A549 (cell line): ENCODE measurements around the gene RNPEP. TPM values are rescaled to one million over a fixed set of nuclear protein-coding genes. Genes with fewer than 3 reads are reported as not detected.

Experiments used
- ATAC-seq, 2 experiments: fragments of 200-7000 bp in 1 of 2; fragments of >200 bp in 1 of 2; cut with Nextera tagmentation in 1 of 2; cut with Tn5 transposase in 1 of 2; 3 replicates each; pipeline versions ENCODE4 v1.8.0 to v1.9.1; 2018 to 2020; ENCODE audit warnings: mild to moderate bottlenecking in 1 of 2, moderate library complexity in 1 of 2
- CTCF ChIA-PET: fragments of 300-600 bp; sonication (Branson Sonifier 250); formaldehyde crosslinking; extraction: SDS; loops from one replicate; lab custom pipeline; 2021; ENCODE audit warnings: antibody characterized with exemption, inconsistent platforms; lab: Yijun Ruan, JAX
- POLR2A ChIA-PET: fragments of 350-600 bp; formaldehyde crosslinking; extraction: SDS; loops from one replicate; lab custom pipeline; 2021; ENCODE audit warnings: antibody characterized with exemption, inconsistent platforms; lab: Yijun Ruan, JAX
- DNase-seq, 2 experiments: peaks; one replicate each; pipeline versions ENCODE4 v3.0.0 to v3.0.0-alpha.2; 2011 to 2016; ENCODE audit warnings: low read depth in 1 of 2, low spot score in 1 of 2
- FAIRE-seq: peaks from 2 replicates; lab custom pipeline; 2011; peaks lifted over from hg19 to GRCh38; lab: Jason Lieb, UNC
- H3K27ac ChIP-seq, 2 experiments: fragments of >200 bp; sonication (Bioruptor Twin); formaldehyde crosslinking; 3 replicates each; pipeline ENCODE4 v1.5.1; 2016 to 2017
- H3K4me1 ChIP-seq: fragments of >200 bp; sonication (Bioruptor Twin); formaldehyde crosslinking; 3 replicates; pipeline ENCODE4 v1.6.1; 2016
- H3K4me2 ChIP-seq: fragments of >200 bp; sonication (Bioruptor Twin); formaldehyde crosslinking; 3 replicates; pipeline ENCODE4 v1.6.1; 2016
- H3K4me3 ChIP-seq: fragments of >200 bp; sonication (Bioruptor Twin); formaldehyde crosslinking; 3 replicates; pipeline ENCODE4 v1.5.1; 2016
- H3K9me3 ChIP-seq: fragments of >200 bp; sonication (Bioruptor Twin); formaldehyde crosslinking; 3 replicates; pipeline ENCODE4 v1.6.1; 2016
- BCL3 ChIP-seq: fragments of >200 bp; sonication (Bioruptor Twin); formaldehyde crosslinking; IDR thresholded peaks from 3 replicates; pipeline ENCODE4 v1.6.1; 2016
- BHLHE40 ChIP-seq: IDR thresholded peaks from 2 replicates; pipeline ENCODE4 v1.6.1; 2012; ENCODE audit warnings: low read depth, low read length, inconsistent platforms
- CEBPB ChIP-seq, 2 experiments: fragments of >200 bp in 1 of 2; sonication (Bioruptor Twin) in 1 of 2; formaldehyde crosslinking in 1 of 2; IDR thresholded peaks; 2 replicates each; pipeline ENCODE4 v1.6.1; 2012 to 2016
- CHD4 ChIP-seq: fragments of 200-600 bp; sonication (generic); IDR thresholded peaks from 2 replicates; pipeline ENCODE4 v1.6.1; 2016; ENCODE audit warnings: antibody characterized with exemption, mild to moderate bottlenecking, borderline replicate concordance
- CTCF ChIP-seq: fragments of >200 bp; sonication (Bioruptor Twin); formaldehyde crosslinking; IDR thresholded peaks from 3 replicates; pipeline ENCODE4 v1.5.1; 2016
- E2F6 ChIP-seq: IDR thresholded peaks from 2 replicates; pipeline ENCODE4 v1.6.1; 2012; ENCODE audit warnings: low read depth, borderline replicate concordance
- FOSB ChIP-seq: fragments of 250-450 bp; sonication (Bioruptor Pico); IDR thresholded peaks from 2 replicates; pipeline ENCODE4 v1.5.0; 2020; ENCODE audit warnings: mild to moderate bottlenecking, moderate library complexity
- GATA3 ChIP-seq: IDR thresholded peaks from 2 replicates; pipeline ENCODE4 v1.6.1; 2012; ENCODE audit warnings: borderline replicate concordance
- HMGXB4 ChIP-seq: fragments of 250-450 bp; sonication (Bioruptor Pico); IDR thresholded peaks from 2 replicates; pipeline ENCODE4 v1.5.0; 2021; ENCODE audit warnings: mild to moderate bottlenecking, moderate library complexity, borderline replicate concordance
- HOXA7 ChIP-seq: fragments of 250-450 bp; sonication (Bioruptor Pico); IDR thresholded peaks from 2 replicates; pipeline ENCODE4 v1.5.0; 2020; ENCODE audit warnings: mild to moderate bottlenecking, moderate library complexity
- HOXB5 ChIP-seq: fragments of 250-450 bp; sonication (Bioruptor Pico); IDR thresholded peaks from 2 replicates; pipeline ENCODE4 v1.5.0; 2020; ENCODE audit warnings: mild to moderate bottlenecking, moderate library complexity
- JUN ChIP-seq, 2 experiments: fragments of >200 bp; sonication (Bioruptor Twin); formaldehyde crosslinking; IDR thresholded peaks; 2 replicates in 1 of 2; 3 replicates in 1 of 2; pipeline ENCODE4 v1.6.1; 2016 to 2017
- JUNB ChIP-seq: fragments of >200 bp; sonication (Bioruptor Twin); formaldehyde crosslinking; IDR thresholded peaks from 2 replicates; pipeline ENCODE4 v1.6.1; 2016
- KDM5A ChIP-seq: fragments of 200-600 bp; sonication (generic); IDR thresholded peaks from 2 replicates; pipeline ENCODE4 v1.6.1; 2016; ENCODE audit warnings: antibody characterized with exemption, mild to moderate bottlenecking
- MAFK ChIP-seq: fragments of 450-650 bp; IDR thresholded peaks from 2 replicates; pipeline ENCODE4 v1.6.1; 2014; ENCODE audit not compliant: partially characterized antibody
- MAX ChIP-seq: IDR thresholded peaks from 2 replicates; pipeline ENCODE4 v1.6.1; 2012
- MYC ChIP-seq: IDR thresholded peaks from 2 replicates; pipeline ENCODE4 v1.6.1; 2012; ENCODE audit warnings: mild to moderate bottlenecking, inconsistent platforms, low read length, improper control_type of control experiment, borderline replicate concordance
- NR3C1 ChIP-seq: fragments of >200 bp; sonication (Bioruptor Twin); formaldehyde crosslinking; IDR thresholded peaks from 3 replicates; pipeline ENCODE4 v1.6.1; 2017
- PBX3 ChIP-seq: IDR thresholded peaks from 2 replicates; pipeline ENCODE4 v1.6.1; 2012
- PHF8 ChIP-seq: fragments of 200-600 bp; sonication (generic); IDR thresholded peaks from 2 replicates; pipeline ENCODE4 v1.6.1; 2016; ENCODE audit warnings: low read depth, mild to moderate bottlenecking, antibody characterized with exemption, moderate library complexity, borderline replicate concordance
- POLR2AphosphoS2 ChIP-seq: conservative IDR thresholded peaks from 2 replicates; pipeline ENCODE4 v1.6.1; 2012; ENCODE audit warnings: low read length, improper control_type of control experiment, inconsistent platforms
- REST ChIP-seq: fragments of 200-600 bp; sonication (generic); IDR thresholded peaks from 2 replicates; pipeline ENCODE4 v1.6.1; 2016; ENCODE audit warnings: antibody characterized with exemption, mild to moderate bottlenecking, moderate library complexity
- TFCP2L1 ChIP-seq: fragments of 250-450 bp; sonication (Bioruptor Pico); IDR thresholded peaks from 2 replicates; pipeline ENCODE4 v1.5.0; 2021; ENCODE audit warnings: mild to moderate bottlenecking
- ZSCAN20 ChIP-seq: fragments of 250-450 bp; sonication (Bioruptor Pico); IDR thresholded peaks from 2 replicates; pipeline ENCODE4 v1.8.0; 2022; ENCODE audit warnings: mild to moderate bottlenecking, moderate library complexity
- WGBS: methylation state at CpG from one replicate; pipeline ENCODE4 v1.1.6; 2017; ENCODE audit errors: missing lambda C conversion rate; 5-methylcytosine and 5-hydroxymethylcytosine counted together
- polyA plus RNA-seq, 4 experiments: library from polyadenylated mRNA; depleted of rRNA in 3 of 4; stranded (reverse); fragments of >200 nt; fragmentation: RNase III in 1 of 4; extraction: RNeasy Plus Mini Kit Qiagen cat#74134 plus additional on column Dnase treatment in 1 of 4; gene quantifications; 2 replicates in 3 of 4; 3 replicates in 1 of 4; pipeline ENCODE4 v1.2.3, GENCODE V29; 2011 to 2017

Gene RNPEP
- polyA plus RNA-seq, 2 of the 4 experiments (the other 2 are of a cell fraction) = 71.1 to 87.6 TPM

GRCh38 chr1:201954263-201955008 is 28.0 kb upstream of the RNPEP start (continued):
- TF ChIP-seq MAX (no peak), BHLHE40 (no peak)

GRCh38 chr1:201955009-201955728 is 27.3 kb upstream of the RNPEP start, which contains the start of gene TIMM17A:
Gene TIMM17A (plus strand): TSS chr1:201955503. CDS start chr1:201955527, 24 bp downstream.
- ATAC-seq = peak; percentile 100
- peak within 1 kb of the TSS; percentile 88 for H3K4me2 ChIP-seq
- under 1% methylated on average over 43 of the region's 43 CpGs for WGBS
- no peaks in the 10 kb centered on the region for H3K9me3 ChIP-seq
- FAIRE-seq = peak; percentile 95
- H3K4me1 ChIP-seq = peaks cover 12% of the 10 kb centered on the region; the same call in 2 of the 3 replicates
- peak within 1 kb of the TSS; percentile 96 for H3K4me3 ChIP-seq
- peak within 1 kb of the TSS; percentile 91 to 93 for H3K27ac ChIP-seq
- POLR2A ChIA-PET = interaction anchor here (0.6 to 1.8 kb wide), 11 partner anchors 8 to 85 kb away, joined by 3 to 16 read pairs (median 6); partner anchors contain the start of genes LMOD1 and RNPEP
- DNase-seq = peak; percentile 93 to 98
- CTCF ChIA-PET = interaction anchor here (0.6 to 12.2 kb wide), 12 partner anchors 8 to 180 kb away, joined by 3 to 124 read pairs (median 4); partner anchors contain the start of genes LMOD1 and RNPEP
- TF ChIP-seq POLR2AphosphoS2 (no peak), HOXB5 (CRISPR knock-in tag) (no peak), BCL3 (peak; percentile 78; the same call in 1 of the 3 replicates), GATA3 (peak; percentile 30; the same call in 1 of the 2 replicates), MAFK (no peak), MAX (peak; percentile 92), CHD4 (no peak), E2F6 (peak; percentile 38; the same call in 1 of the 2 replicates), BHLHE40 (no peak), CTCF (no peak), MYC (no peak; the same call in 1 of the 2 replicates), CEBPB (IDR thresholded peaks at IDR 0.05) (no peak), JUNB (no peak), PHF8 (peak; percentile 74), NR3C1 (no peak), TFCP2L1 (no peak), JUN (IDR thresholded peaks at IDR 0.05) (peak; percentile 70 to 84; a peak in 4 of 5 replicates), HOXA7 (CRISPR knock-in tag) (no peak), ZSCAN20 (CRISPR knock-in tag) (no peak), FOSB (CRISPR knock-in tag) (no peak), PBX3 (no peak), KDM5A (peak; percentile 96), HMGXB4 (no peak), REST (peak; percentile 70)
